Measurements from ENCODE around the gene CELF2.

CELF2 gene

DNA sequence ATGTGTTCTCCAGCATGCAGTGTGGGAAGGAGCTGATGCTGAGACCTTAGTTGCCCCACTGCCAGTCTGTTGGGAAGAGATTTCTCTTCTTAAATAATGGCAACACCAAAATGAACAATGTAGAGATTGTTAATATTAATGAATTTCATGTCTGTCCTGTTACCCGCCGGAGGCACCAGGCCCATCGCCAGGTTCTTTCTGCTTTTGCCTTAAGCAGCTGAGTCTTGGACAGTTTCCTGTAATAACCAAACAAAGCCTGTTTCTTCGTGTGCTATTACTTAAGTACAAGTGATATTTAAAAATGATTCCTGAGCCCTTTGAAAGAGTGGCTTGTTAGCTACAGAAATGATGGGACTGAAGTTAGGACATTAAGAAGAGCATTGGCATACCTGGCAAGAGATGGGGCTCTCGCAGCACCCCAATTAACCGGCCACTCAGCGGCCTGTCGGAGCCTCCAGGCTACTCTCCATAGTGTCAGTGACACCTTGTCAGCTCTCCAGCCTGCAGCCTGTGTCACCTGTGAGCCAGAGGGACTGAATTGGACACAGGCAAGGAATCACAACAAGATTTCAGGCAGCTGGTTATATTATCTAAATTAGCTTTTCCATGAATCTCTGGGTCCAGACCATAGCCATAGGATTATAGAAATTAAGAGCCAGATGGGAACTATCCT, 142.0 kb downstream of the CELF2 start:
- no peak for DNase-seq

GRCh38 chr10:11161096-11161495, 143.4 kb downstream of the CELF2 start:
- DNase-seq = no peak

DNA sequence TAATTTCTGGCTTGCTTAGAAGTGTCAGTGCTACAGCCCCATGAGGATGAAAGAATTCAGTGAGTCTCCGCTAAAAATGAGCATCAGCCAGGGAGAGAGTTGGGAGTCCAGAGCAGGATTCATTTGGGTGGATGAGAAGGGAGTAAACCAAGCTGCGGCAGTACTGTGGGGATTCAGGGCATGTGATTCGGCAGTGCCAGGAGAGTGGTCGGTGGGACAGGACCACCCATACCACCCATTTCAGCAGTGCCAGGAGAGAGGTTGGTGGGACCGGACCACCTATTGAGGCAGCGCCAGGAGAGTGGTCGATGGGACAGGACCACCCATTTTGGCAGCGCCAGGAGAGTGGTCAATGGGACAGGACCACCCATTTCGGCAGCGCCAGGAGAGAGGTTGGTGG, 144.2 kb downstream of the CELF2 start:
- no peak for DNase-seq

GRCh38 chr10:11162828-11163599, 145.3 kb downstream of the CELF2 start:
- DNase-seq = no peak

- DNase-seq = no peak
Measured at GRCh38 chr10:11163780-11164550, 146.3 kb downstream of the CELF2 start.

DNA sequence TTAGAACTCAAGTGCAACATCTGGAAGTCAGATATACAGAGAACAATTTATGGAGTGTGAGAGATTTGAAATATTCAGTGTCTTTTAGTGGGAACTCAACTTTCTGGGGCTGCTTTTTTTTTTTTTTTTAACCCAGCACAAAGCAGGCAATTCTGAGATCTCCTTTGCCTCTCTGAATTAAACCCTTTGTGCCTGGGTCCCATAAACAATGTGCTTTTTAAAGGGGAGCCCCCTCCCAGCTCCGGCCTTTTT, 146.8 kb downstream of the CELF2 start:
- no peak for DNase-seq

DNA sequence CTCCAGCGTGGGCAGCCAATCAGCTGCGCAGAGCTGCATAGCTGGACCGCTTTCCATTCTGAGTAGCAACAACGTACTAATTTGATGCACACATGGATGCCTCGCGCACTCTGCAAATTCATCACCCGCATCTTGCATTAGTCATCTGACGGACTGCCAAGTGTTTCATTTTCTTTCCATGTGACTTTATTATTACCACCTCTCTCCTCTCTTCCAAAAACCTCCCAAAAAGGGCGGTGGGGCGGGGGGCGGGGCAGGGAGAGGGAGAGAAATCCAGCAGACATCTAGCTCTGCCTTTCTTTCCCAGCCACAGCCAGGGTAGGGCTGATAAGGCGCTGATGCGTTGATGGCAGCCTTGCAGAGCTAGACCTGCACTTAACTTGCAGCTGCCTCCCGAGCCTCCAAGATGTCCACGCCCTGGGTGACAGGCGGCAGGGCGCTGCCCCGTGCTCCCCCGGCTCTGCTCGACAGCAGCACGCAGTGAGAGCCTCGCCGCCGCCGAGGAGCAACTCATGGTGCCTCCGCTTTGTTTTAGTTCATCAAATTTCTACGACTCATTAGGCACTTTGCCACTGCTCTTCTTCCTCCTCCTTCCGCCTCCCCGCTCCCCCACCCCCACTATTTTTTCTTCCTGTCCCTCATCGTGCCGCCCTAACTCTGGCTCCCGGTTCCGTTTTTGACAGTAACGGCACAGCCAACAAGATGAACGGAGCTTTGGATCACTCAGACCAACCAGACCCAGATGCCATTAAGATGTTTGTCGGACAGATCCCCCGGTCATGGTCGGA, 147.3 kb downstream of the CELF2 start:
- DNase-seq = peak in 1 of 3 experiments; percentile 24

DNA sequence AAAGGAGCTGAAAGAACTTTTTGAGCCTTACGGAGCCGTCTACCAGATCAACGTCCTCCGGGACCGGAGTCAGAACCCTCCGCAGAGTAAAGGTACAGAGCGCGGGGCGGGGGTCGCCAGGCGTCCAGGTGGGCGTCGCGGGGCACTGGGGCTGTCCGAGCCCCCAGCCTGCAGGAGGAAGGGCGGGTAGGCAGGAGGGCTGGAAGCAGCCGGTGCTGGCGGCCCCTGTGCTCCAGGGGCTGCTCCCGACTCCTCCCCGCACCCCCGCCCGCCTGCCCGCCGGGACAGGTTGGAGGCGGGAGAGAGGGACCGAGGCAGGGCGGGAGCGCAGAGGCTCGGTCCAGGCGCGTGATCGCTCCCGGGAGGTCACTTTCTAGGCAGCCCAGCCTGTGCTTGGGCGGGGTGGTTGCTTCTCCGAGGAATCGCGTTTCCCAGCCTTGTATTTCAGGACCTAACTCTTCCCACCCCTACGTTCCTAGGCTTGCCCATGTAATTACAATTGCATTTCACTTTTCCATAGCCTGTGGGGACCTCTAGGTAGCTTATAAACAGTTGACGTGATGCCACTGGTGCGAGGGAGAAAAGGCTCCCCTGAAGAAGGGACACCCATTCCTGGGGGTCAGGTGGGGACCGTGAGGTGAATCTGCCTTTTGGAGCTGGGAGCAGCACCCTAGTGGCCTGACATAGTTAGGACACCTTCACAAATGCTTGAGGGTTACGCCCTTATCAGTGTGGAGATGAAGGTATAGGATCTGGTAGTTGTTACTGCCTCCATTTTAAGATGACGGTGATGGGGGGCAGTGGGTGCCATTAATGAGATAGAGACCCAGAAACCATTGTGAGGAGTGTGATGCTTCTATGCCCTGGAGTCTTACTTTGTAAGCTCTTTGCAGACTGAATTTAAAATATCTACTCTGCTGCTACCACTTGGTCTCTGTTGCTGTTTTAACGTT, 148.2 kb downstream of the CELF2 start:
- DNase-seq = no peak

DNA sequence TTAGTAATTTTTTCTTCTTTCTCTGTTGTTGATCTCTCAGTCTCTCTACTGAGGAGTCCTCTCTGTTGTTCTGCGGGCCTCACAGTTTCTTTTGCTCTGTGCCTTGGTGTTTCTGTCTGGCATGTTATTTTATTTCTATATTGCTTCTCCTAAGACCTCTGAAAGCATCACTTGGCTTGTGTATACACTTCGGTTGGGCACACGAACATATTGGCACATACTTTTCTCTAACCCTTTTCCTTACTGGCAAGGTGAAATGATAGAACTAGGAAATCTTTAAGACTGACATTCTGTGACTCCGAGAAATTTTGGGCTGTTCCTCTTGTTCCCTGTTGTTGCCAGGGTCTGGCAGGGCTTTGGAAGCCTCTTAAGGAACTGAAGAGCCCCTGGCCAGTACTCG, 148.9 kb downstream of the CELF2 start:
- DNase-seq = no peak

- no peak for DNase-seq
Measured at GRCh38 chr10:11167233-11167966, 149.7 kb downstream of the CELF2 start.

DNA sequence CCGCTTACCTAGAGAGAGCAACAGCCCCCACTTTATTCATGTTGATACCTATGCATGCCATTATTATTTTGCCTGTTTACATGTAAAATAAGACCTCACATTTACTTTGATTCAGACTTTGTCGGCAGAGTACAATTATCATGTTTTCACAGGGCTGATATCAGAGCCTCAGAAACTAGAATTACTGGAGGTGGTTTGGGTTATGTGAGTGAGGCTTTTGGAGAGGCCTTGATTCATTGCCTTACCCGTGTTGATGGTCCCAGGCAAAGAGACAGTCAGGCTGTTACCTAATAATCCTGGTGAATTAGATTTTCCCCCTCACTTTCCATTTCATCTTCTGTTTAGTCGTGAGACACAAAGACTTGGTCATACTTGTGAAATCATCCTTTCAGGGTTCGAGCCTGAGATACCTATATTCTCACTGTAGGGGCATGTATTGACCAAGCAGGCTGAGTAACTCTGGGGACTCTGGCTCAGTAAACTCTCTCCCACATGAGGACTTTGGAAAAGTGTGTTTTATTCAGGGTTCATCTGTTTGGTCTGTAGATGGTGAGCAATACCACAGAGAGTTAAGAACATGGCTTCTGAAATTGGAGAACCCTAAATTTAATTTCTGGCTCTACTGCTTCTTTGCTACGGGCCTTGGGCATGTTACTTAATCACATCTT, 150.9 kb downstream of the CELF2 start:
- no peak for DNase-seq

GRCh38 chr10:11169976-11170375, 152.3 kb downstream of the CELF2 start:
- DNase-seq = no peak

DNA sequence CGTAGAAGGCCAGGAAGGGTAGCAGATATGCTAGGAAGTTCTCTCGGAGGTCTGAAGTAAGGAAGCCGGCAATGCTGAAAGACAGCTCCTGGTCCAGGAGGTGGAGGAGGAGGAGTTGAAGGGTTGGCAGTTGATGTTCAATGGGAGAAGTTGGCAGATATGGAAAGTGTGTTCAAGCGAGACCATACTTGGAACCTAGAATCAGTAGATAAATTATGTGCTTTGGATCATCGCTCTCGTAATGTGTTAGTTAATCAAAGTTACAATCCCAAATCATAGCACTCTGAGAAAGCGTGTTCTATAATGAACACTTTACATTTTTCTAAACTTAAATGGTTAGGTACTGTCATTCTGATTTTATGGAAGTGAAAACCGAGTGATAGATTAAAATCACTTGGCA, 152.9 kb downstream of the CELF2 start:
- DNase-seq = no peak

DNA sequence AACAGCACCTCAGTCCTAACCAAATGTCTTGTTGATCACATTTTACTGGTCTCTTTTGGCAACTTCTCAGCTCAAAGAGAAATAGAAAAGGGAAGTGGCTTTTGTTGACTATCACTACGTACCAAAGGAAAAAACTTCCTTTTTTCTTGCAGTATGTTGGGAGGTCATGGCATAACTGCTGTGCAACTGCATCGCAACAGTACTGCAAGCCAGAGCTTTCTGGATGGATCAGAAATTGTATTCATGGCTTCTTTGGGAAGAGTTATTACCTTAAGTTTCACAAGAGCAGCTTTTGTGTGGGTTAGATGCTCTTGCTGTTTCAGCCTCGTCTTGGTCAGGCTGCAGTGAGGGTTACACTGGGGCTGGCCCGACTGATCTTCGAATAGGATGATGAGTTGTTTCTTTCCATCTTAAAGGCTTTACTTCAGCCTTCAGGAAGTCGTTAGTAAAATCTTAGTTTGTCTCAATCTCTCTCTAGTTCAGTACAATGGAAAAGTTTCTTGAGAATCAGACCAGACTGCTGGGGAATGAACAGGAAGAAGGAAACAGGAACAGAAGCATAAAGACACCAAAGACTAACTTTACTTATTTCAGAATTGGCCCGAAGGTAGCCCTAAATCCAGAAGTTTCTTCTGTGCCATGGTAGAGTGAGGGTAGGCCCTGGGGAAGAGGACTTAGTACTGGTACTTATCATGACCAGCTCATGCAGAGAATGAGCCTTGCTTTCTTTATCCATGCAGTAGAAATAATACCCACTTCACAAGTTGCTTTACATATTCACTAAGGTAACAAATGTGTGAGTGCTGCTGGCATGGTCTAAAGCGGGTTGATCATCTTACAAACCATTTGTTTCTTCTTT, 153.6 kb downstream of the CELF2 start:
- no peak for DNase-seq

GRCh38 chr10:11173042-11173441, 155.4 kb downstream of the CELF2 start:
- DNase-seq = no peak

GRCh38 chr10:11175823-11176243, 158.2 kb downstream of the CELF2 start:
- no peak for DNase-seq

GRCh38 chr10:11176746-11177145, 159.1 kb downstream of the CELF2 start:
- DNase-seq = no peak

DNA sequence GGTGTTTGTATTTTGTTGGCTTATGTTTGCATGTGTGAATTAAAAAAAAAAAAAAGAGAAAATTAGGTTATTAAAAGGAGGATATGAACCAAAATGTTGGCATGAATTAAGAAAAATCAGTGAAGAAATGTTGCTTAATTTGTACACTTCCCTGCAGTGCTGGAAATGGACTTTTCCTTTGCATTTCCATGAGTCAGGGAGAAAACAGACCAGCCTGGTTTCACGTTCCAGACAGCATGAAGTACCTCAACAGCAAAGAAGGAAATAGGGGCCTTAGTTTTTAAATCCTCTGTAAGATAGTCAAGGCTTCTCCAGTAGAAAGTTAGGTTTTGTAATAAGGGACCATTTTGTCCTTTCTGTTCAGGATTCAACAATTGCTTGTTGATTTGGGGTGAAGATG, 159.7 kb downstream of the CELF2 start:
- DNase-seq = no peak

DNA sequence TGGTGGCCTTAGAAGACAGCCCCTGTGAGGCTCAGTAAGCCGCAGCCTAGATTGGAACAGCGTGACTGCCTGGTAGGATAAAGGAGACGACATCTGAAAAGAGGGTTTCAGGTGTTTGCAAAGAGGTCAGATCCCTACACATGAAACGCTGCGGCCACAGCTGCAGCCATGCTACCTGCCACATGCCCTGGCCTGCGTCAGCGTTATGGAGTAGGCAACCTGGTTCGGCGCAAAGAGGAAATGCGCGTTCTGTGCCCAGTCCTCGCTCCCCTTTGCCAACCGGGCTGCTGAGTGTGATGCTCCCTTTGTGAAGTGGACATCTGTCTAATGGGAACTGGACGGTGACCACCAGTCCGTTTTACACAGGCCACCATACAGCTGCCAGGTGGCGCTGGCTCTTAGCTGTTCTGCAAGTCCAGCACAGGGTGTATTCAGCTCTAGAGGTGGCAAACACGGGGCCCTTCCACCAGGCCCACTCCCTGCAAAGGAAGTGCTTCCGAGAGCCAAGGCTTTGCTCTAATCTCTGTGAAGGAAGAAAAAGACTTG, 160.3 kb downstream of the CELF2 start:
- peak in 1 of 3 experiments; percentile 31 for DNase-seq

Data from NCI-H1417 (cell line).